Globus pallidus (tissue), 1 donor: ENCODE measurements around the gene CELSR2.

Source experiments
- DNase-seq: peaks from one replicate; pipeline ENCODE4 v3.0.0-alpha.2; 2015; ENCODE audit warnings: low spot score

Gene CELSR2

GRCh38 chr1:109265016-109265415 lies 15.7 kb downstream of the CELSR2 start:
- DNase-seq, result no peak

- no peak for DNase-seq
Observed at GRCh38 chr1:109265741-109266330, 16.5 kb downstream of the CELSR2 start.

GRCh38 chr1:109266965-109267364 lies 17.6 kb downstream of the CELSR2 start:
- no peak for DNase-seq

GRCh38 chr1:109267743-109268300 lies 18.5 kb downstream of the CELSR2 start:
- no peak for DNase-seq

GRCh38 chr1:109268431-109269211 lies 19.3 kb downstream of the CELSR2 start:
- DNase-seq, result peak; percentile 74

- no peak for DNase-seq
Observed at GRCh38 chr1:109269212-109269980, 20.1 kb downstream of the CELSR2 start.

- no peak for DNase-seq
Observed at GRCh38 chr1:109269981-109270622, 20.8 kb downstream of the CELSR2 start.

- DNase-seq, result no peak
Observed at GRCh38 chr1:109270623-109271317, 21.4 kb downstream of the CELSR2 start.

GRCh38 chr1:109271458-109271857 lies 22.1 kb downstream of the CELSR2 start:
- DNase-seq, result no peak

GRCh38 chr1:109272021-109272799 lies 22.9 kb downstream of the CELSR2 start:
- no peak for DNase-seq

GRCh38 chr1:109272831-109273547 lies 23.6 kb downstream of the CELSR2 start:
- DNase-seq, result no peak

- DNase-seq, result no peak
Observed at GRCh38 chr1:109273570-109274288, 24.4 kb downstream of the CELSR2 start.

- no peak for DNase-seq
Observed at GRCh38 chr1:109274533-109275476, 25.5 kb downstream of the CELSR2 start.

GRCh38 chr1:109275706-109276345 lies 26.5 kb downstream of the CELSR2 start:
- DNase-seq, result no peak

GRCh38 chr1:109277434-109278204 lies 28.3 kb downstream of the CELSR2 start:
- peak; percentile 88 for DNase-seq

GRCh38 chr1:109279615-109280278 lies 30.4 kb downstream of the CELSR2 start:
- no peak for DNase-seq
